GM23338 (cell line): ENCODE data around the gene ANKRD36B.
"Not testable (repeated sequence)": the region's sequence is repeated elsewhere in the genome, so short reads cannot be mapped to it uniquely, and the experiment has no call there.

Source experiments
- CREB1 ChIP-seq: fragments of 250-450 bp; sonication (Bioruptor Pico); IDR thresholded peaks from 2 replicates; pipeline ENCODE4 v1.5.0; 2020; ENCODE audit warnings: low read depth, mild to moderate bottlenecking, moderate library complexity
- CTCF ChIP-seq, 2 experiments: fragments of 200-600 bp in 1 of 2; sonication (generic) in 1 of 2; conservative IDR thresholded peaks; 2 replicates each; pipeline versions ENCODE4 v1.5.1 to v1.6.1; 2016 to 2017; ENCODE audit warnings: antibody characterized with exemption in 2 of 2, low read depth in 2 of 2, mild to moderate bottlenecking in 2 of 2, moderate library complexity in 1 of 2
- ETS1 ChIP-seq: IDR thresholded peaks from 2 replicates; pipeline ENCODE4 v1.6.1; 2016; ENCODE audit warnings: antibody characterized with exemption
- EZH2 ChIP-seq: fragments of 200-600 bp; sonication (generic); IDR thresholded peaks from one replicate; pipeline ENCODE4 v1.8.0; 2017; ENCODE audit warnings: antibody characterized with exemption, mild to moderate bottlenecking, low read depth; ENCODE audit not compliant: unreplicated experiment
- EZH2phosphoT487 ChIP-seq: fragments of 200-600 bp; sonication (generic); IDR thresholded peaks from one replicate; pipeline ENCODE4 v1.8.1; 2018; ENCODE audit warnings: antibody characterized with exemption; ENCODE audit not compliant: unreplicated experiment
- JUNB ChIP-seq: IDR thresholded peaks from one replicate; pipeline ENCODE4 v1.6.1; 2016; ENCODE audit warnings: antibody characterized with exemption; ENCODE audit not compliant: unreplicated experiment
- NANOG ChIP-seq: IDR thresholded peaks from 2 replicates; pipeline ENCODE4 v1.6.1; 2016; ENCODE audit warnings: antibody characterized with exemption, borderline replicate concordance
- POLR2AphosphoS5 ChIP-seq: IDR thresholded peaks from 2 replicates; pipeline ENCODE4 v1.6.1; 2016; ENCODE audit warnings: antibody characterized with exemption, low read depth
- REST ChIP-seq: IDR thresholded peaks from one replicate; pipeline ENCODE4 v1.6.1; 2018; ENCODE audit warnings: antibody characterized with exemption; ENCODE audit not compliant: unreplicated experiment
- STAT1 ChIP-seq: IDR thresholded peaks from one replicate; pipeline ENCODE4 v1.6.1; 2016; ENCODE audit warnings: antibody characterized with exemption; ENCODE audit not compliant: unreplicated experiment
- ZNF462 ChIP-seq: fragments of 250-450 bp; sonication (Bioruptor Pico); IDR thresholded peaks from 2 replicates; pipeline ENCODE4 v1.5.0; 2020; ENCODE audit warnings: mild to moderate bottlenecking, moderate library complexity

GRCh38 chr2:97525904-97526303, 63.8 kb downstream of the ANKRD36B start:
- not testable (repeated sequence) for TF ChIP-seq EZH2; CTCF (conservative IDR thresholded peaks at IDR 0.05; ENCODE audit: low read depth in 2 of 2); CREB1 (CRISPR knock-in tag); ETS1; POLR2AphosphoS5; EZH2phosphoT487; REST; NANOG; STAT1; ZNF462; JUNB
